Forelimb muscle (tissue), 1 donor: ENCODE measurements around the gene PAPSS2. TPM values are rescaled to one million over a fixed set of nuclear protein-coding genes. Genes with fewer than 3 reads are reported as not detected.

Experiments used
- DNase-seq: peaks from one replicate; pipeline ENCODE4 v3.0.0-alpha.2; 2013; ENCODE audit warnings: low read depth
- polyA plus RNA-seq: library from polyadenylated mRNA; unstranded; fragments of 120-200 nt; gene quantifications from one replicate; pipeline ENCODE4 v1.2.1, GENCODE V29; 2013; ENCODE audit not compliant: insufficient read length

PAPSS2 gene
- polyA plus RNA-seq, 1 donor: 7.8 TPM

DNA sequence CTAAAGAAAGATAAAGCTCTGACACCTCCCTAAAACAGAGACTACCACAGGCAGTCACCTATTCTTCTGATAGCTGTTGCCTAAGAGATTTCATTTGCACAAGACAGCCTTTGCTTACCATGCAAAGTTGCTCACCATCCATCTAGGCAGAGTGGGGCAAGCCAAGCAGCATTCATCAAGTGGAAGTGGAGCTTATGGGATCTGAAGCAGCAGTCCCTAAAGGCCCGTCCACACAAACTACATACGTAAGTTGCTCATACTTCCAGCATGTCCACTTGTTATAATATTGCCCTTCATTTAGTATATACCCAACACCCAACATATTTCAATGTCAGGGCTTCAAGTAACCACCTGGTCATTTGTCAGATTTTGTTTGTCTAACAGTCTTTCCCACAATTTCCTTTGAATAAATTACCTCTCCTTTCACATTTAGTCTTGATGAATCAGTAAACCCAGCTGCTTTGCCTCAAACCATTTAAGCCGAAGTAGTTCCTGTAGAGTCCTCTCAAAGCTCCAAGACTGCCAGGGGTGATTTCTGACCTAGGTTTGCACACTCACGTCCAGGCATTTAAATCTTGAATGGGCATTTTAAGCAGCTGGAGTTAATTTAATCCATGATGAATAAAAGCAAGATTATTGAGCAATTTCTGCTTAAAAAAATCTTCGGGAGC lies 90.5 kb downstream of the PAPSS2 start:
- DNase-seq: no peak

DNA sequence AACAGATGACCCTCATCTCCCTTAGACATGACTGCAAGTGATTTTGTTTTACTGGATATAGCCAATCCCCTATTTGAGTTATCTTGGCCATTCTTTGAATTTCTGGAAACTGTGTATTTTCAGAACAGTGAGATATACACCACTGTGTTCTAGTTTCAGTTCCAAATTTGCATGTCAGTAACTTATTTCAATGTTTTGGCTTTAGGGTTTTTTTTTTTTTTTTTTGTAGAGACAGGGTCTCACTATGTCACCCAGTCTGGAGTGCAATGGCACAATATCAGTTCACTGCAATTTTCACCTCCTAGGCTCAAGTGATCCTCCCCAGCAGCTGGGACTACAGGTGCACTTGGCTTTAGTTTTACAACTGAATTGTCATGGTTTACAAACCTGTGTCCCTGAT lies 91.1 kb downstream of the PAPSS2 start:
- no peak for DNase-seq

DNA sequence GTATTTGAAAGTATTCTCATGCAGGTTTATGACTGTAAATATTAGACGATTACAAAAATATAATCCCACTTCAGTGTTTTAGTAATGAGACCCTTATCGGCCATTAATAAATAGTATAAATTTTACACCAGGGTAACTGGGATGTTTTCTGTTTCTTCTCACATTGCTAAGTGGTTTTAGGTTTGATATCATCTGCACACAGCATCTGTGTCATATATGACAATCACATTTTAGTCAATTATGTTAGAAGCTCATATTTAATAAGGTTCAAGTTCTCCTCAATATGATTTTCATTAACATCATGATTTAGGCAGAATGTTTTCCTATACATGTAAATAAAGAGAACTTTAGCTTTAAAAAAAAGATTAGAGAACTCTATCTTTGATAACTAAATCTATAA lies 91.6 kb downstream of the PAPSS2 start:
- no peak for DNase-seq

DNA sequence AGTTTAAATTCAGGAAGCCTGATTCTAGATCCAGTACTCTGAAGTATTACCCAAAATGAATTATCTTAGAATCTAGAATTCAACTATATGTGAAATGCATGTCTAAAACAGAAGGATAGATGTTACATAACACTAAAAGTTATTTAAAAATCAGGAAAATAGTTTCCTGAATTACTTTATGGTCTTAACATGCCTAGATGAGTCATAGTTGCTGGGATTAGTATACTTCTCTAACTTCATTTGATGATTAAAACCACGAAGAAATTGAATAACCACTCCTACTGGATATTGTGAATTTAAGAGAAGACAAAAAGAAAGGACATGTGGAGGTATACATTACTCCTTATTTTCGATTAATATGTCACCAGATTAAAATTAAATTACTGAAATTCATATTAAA lies 92.9 kb downstream of the PAPSS2 start:
- DNase-seq: no peak

DNA sequence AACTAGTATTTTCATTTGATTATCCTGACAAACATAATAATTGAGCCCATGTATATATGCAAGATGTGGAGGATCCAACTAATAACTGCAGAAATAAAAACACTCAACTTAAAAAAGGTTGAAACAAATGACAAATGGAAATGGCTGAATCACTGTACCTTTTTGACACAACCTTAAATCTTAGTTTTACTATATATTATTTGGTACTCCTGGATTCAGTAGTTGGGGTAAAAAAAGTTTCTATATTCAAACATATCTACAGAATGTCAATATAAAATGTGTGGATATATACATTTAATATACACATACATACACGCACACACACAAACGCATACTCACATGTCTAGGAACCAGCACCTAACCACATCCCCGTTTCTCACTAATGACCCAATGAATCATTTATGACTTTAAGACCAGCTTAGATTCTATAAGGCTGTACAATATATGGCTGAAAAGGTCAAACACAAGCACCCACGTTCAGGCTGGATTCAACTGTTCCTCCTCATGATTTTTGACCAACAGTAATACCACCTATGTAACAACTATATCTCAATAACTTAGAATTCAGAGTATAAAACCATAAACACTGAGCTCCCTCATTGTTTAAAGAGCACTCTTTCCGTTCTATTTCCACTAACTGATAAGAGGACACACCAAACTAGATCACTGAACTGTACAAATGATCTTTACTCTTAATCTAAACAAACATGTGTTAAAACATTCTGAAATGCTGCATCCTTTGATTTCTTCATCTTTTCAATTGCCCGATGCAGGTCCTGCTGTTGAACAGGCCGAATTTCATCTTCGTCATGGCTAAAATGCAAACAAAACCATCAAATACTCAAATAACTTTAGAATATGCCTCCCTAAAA lies 94.6 kb downstream of the PAPSS2 start:
- DNase-seq: no peak

DNA sequence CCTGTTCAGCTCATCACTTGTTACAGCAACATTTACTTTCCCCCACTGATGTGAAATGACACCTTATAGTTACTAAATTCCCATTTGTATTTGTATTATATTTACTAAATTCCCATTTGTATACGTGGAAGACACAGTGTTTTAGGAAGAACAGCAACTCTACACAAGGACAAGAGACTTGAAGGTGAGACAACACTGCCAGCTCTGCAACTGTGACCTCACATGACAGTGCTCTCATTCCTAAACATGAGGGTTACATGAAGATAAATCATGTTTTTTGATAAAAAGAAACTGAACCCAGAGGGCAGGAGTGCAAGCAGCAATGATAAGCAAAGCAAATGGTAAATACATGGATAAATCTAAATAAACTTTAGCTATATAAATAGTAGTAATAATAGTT lies 98.0 kb downstream of the PAPSS2 start:
- DNase-seq: no peak

DNA sequence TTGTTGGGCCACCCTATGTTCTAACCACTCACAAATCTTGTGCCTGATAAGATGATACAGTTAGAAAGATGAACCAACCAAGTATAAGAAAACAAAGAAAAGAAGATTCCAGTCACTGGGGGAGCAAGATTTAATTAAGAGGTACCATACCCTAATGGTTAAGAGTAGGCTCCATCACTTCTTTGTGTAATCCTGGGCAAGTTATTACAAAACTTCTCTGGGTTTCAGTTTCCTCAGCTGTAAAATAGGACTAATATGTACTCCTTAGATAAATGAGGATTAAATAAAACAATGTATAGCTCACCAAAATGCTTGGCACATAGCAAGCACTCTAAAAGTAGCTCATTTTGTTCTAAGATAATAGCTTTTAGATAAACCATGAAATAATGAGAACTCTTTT lies 99.9 kb downstream of the PAPSS2 start:
- DNase-seq: no peak

DNA sequence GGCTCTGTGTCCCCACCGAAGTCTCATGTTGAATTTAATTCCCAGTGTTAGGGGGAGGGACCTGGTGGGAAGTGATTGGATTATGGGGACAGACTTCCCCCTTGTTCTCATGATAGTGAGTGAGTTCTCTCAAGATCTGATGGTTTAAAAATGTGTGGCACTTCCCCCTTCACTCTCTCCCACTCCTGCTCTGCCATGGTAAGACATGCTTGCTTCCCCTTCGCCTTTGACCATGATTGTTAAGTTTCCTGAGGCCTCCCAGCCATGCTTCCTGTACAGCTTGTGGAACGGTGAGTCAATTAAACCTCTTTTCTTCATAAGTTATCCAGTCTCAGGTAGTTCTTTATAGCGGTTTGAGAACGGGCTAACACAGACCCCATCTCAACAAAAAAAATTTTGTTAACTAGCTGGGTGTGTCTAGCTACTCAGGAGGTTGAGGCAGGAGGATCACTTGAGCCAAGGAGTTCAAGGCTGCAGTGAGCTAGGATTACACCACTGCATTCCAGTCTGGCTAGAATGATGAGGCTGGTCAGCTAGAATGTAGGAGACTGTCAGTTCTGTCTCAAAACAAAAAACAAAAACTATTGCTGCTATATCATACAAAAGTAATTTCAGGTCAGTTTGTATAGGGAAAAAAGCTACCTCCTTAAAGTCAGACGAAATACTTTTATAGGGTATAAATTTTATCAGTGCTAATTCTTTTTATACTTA lies 100.7 kb downstream of the PAPSS2 start:
- no peak for DNase-seq

DNA sequence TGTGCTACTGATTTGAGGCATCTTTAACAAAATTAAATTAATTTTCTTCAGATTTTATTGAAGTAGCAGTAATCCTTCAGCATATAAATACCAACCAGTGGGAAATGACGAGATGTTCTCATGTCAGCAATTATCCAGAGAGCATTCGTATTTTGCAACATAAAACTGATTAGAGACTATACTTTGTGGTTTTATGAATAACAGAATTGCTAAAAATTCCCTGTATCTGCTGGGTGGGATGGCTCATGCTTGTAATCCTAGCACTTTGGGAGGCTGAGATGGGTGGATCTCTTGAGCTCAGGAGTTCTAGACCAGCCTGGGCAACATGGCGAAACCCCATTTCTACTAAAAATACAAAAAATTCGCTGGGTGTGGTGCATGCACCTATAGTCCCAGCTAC lies 101.5 kb downstream of the PAPSS2 start:
- DNase-seq: no peak

DNA sequence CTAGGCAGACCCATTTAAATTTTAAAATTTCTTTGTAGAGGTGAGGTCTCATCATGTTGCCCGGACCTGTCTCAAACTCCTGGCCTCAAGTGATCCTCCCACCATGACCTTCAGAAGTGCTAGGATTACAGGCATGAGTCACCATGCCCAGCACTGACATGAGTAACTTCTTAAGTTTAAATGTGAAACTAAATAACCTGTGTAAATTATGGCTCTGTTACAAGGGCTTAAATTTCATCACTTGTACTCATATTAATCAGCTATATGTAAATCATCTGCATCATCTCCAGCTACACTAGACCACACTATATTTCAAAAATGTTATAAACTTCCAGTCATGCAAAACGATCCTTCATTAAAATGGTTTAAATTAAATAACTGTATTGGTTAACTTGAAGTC lies 102.2 kb downstream of the PAPSS2 start:
- DNase-seq: no peak

DNA sequence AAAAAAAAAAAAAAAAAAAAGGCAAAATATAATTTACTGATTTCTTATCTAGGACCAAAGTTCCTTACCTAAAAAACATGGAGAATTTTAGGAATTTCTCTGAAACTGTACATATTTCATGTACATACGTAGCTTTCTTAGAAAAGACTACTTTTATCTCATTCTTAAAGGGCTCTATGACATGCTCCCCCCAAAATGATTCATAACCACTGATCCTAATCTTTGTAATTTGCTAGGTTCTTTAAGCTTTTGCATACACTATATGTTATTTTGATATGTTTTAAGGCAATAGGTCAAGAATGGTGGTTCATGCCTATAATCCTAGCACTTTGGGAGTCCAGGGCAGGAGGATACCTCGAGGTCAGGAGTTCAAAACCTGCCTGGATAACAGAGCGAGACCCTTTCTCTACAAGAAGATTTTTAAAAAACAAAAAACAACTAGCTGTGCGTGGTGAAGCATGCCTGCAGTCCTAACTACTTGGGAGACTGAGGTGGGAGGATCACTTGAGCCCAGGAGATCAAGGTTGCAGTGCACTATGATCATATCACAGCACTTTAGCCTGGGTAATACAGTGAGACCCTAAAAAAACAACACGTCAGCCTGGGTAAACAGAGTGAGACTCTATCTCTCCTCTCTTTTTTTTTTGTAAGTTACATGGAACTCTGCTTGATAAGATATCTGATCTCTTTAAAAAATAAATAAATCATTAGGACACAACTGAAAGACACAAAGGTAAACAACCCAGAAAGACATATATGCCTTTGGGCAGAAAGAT lies 103.6 kb downstream of the PAPSS2 start:
- DNase-seq: no peak

DNA sequence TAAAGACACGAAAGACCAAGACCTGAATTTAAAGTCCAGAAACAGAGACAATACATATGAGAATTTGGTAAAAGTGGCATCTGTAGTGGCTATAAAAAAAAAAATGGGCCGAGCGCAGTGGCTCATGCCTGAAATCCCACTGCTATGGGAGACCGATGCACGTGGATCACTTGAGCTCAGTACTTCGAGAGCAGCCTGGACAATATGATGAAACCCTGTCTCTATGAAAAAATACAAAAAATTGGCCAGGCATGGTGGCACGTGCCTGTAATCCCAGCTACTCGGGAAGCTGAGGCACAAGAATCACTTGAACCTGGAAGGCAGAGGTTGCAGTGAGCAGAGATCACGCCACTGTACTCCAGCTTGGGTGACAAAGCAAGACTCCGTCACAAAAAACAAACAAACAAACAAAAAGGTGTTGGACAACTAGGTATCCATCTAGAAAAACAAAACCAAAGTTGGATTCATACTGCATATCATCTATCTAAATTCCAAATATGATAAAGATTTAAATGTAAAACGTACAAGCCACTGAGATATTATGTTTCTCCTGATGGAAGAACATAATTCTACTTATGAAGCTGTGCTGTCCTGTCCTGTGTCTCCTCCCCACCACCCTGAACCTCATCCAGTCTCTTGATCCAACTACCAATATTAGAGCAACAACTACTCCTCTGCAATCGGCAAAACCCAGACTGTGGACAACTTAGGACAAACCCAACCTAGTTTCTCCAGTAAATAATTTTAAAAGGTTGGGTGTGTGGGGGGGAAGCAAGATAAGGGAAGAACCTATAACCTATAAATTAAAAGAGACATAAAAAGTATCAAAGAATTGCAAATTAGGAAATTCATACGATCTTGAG lies 104.6 kb downstream of the PAPSS2 start:
- DNase-seq: no peak

DNA sequence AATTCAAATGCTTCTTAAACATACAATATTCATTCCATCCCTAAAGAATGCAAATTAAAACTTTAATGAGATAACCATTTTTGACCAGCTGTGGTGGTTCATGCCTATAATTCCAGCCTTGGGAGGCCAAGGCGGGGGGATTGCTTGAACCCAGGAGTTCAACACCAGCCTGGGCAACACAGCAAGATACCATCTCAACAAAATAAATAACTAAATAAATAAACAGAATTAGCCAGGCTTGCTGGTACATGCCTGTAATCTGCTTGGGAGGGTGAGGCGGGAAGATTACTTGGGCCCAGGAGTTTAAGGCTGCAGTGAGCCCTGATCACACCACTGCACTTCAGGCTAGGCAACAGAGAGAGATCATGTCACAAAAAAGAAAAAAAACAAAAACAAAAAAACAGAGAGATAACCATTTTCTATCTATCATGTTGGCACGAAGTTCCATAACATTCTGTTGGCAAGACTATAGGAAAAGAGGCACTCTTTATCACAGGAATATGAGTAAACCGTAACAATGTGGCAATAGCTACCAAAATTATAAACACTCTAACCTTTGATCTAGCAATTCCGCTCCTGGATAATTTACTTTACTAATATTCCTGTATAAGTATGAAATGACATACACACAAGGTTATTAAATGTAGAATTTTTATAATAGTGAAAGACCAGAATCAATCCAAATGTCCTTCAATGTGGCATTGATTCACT lies 106.1 kb downstream of the PAPSS2 start:
- no peak for DNase-seq

DNA sequence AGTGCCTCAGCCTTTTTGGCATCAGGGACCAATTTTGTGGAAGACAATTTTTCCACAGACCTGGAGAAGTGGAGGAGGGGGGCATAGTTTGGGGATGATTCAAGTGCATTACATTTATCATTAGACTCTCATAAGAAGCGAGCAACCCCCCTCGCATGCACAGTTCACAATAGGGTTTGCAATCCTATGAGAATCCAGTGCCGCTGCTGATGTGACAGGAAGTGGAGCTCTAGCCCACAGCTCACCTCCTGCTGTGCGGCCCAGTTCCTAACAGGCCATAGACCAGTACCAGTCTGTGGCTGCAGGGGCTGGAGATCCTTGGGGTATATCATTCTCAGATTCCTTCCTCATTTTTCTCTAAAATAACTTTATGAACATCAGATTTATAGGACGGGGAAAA lies 107.6 kb downstream of the PAPSS2 start:
- no peak for DNase-seq

DNA sequence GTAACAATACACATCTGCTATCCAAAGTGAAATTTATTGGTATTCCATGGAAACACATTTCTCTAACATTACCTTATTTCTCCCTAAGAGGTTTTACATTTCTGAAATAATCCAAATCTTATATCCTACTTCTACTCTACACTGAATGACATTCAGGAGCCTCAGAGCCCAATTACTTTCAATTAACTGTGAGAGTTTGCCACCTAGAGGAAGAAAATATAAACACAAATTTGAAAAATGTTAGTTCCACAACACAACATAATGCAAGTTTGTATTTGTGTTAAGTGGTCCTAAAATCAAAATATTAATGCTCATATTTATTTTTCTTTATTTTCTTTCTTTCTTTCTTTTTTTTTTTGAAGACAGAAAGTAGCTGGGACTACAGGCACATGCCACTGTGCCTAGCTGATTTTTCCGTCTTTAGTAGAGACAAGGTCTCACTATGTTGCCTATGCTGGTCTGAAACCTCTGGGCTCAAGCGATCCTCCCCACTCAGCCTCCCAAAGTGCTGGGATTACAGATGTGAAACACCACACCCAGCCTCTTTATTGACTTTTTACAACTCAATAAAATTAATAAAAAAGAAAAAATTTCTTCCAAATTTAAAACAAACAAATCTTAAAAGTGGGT lies 112.3 kb downstream of the PAPSS2 start:
- DNase-seq: no peak

DNA sequence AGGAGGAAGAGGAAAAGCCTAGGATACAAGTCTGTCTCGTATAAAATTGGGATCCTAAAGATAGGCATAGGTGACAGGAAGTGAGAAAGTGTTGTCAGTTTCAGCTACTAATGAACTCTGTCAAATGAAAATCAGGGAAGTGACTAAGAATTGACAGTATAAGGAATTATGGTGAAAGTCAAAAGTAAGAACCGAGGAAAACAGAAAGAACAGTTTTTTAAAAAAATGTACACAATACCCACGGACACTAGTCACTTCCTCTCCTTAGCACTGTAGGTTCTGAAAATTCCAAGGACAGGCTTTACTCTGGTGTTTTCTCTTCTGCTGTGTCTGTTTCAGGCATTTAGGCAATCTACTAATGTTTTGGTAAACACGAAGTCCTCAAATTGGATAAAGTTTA lies 116.1 kb downstream of the PAPSS2 start:
- no peak for DNase-seq

DNA sequence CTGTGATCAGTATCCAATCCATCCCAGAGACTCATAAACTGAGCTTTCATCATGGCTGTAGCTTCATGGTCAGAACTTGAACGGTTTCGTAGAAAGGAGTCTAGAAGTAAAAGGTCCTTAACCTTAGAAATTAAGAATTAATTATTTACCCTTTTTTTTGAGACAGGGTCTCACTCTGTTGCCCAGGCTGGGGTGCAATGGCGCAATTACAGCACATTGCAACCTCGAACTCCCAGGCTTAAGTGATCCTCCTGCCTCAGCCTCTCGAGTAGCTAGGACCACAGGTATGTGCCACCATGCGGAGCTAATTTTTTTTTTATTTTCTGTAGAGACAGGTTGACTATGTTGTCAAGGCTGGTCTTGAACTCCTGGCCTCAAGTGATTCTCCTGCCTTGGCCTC lies 116.7 kb downstream of the PAPSS2 start:
- DNase-seq: no peak

DNA sequence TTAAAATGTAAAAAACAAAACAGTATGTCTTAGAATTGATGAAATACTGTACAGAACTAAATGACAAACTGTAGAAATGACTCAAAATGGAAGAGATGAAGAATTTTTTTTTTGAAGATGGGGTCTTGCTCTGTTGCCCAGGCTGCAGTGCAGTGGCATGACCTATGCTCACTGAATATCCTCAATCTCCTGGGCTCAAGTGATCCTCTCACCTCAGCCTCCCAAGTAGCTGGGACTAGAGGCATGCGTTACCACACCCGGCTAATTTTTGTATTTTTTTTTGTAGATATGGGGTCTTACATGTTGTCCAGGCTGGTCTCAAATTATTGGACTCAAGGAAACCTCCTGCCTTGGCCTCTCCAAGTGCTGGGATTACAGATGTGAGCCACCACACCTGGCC lies 121.9 kb downstream of the PAPSS2 start:
- DNase-seq: no peak

DNA sequence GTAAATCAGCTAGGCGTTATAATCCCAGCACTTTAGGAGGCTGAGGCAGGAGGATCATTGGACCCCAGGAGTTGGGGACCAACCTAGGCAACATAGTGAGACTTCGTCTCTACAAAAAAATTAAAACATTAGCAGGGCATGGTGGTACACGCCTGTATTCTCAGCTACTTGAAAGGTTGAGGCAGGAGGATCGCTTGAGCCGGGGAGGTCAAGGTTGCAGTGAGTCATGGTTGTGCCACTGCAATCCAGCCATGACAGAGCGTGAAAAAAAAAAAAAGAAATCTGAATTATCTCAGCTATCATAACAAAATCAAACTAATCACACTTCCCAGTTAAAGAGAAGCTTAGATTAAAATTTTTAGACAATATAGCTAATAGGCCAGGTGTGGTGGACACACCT lies 123.0 kb downstream of the PAPSS2 start:
- no peak for DNase-seq

DNA sequence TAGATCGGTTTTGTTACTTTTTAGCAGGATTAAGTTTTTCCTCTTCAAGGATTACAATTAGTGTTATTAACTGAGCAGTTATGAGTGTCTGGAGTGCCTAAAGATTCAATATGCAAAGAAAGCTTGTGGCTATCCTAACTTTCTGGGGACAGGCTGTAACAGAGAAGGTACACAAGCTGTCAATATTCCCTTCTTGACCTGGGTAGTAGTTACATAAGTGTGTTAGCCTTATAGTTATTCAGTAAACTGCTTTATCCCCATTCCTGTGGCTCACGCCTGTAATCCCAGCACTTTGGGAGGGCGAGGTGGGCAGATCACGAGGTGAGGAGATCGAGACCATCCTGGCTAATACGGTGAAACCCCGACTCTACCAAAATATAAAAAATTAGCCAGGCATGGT lies 126.7 kb downstream of the PAPSS2 start:
- no peak for DNase-seq
